Measurements from ENCODE around the gene CREBZF.
"Not testable (repeated sequence)": the region's sequence is repeated elsewhere in the genome, so short reads cannot be mapped to it uniquely, and the experiment has no call there.

CREBZF gene

DNA sequence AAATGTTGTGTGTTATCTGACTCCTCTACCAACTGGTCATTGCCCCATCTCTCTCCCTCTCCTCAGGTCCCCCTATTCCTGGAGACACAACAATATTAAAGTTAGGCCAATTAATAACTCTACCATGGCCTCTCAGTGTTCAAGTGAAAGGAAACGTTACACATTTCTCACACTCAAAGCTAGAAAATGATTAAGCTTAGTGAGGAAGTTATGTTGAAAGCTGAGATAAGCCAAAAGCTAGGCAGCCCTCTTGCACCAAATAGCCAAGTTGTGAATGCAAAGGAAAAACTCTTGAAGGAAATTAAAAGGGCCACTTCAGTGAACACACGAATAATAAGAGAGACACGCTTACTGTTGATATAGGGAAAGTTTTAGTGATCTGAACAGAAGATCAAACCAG is 44.7 kb downstream of the CREBZF start:
- DNase-seq: no peak

DNA sequence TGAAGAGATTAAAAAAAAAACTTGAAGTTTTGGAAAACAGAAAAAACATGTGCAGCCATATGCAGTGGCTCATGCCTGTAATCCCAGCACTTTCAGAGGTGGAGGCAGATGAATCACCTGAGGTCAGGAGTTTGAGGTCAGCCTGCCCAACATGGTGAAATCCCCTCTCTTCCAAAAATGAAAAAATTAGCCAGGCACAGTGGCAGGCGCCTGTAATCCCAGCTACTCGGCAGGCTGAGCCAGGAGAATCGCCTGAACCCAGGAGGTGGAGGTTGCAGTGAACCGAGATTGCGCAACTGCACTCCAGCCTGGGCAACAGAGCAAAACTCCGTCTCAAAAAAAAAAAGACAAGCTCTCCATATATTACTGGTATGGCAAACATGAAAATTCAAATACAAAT is 45.4 kb downstream of the CREBZF start:
- no peak for DNase-seq

DNA sequence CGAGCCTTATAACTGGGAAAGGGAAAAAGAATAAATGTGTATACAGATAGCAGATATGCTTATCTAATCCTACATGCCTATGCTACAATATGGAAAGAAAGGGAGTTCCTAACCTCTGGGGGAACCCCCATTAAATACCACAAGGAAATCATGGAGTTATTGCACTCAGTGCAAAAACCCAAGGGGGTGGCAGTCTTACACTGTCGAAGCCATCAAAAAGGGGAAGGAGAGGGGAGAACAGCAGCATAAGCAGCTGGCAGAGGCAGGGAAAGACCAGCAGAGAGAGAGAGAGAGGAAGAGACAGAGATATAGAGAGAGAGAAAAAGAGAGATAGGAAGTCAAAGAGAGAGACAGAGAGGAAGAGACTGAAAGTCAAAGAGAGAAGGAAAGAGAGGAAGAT is 53.3 kb downstream of the CREBZF start:
- not testable (repeated sequence) for DNase-seq
